ENCODE data around the gene NEDD8. TPM values are rescaled to one million over a fixed set of nuclear protein-coding genes. Genes with fewer than 3 reads are reported as not detected.
A peak's percentile ranks its signal among the peaks of the same experiment; 100 is the strongest.
"Not testable (repeated sequence)": the region's sequence is repeated elsewhere in the genome, so short reads cannot be mapped to it uniquely, and the experiment has no call there.

The NEDD8 gene
- total and polyA plus RNA-seq, 2 donors (not counting 3 experiments of a cell fraction or from before 2014, with no cell fraction given), result 243 to 316 TPM

DNA sequence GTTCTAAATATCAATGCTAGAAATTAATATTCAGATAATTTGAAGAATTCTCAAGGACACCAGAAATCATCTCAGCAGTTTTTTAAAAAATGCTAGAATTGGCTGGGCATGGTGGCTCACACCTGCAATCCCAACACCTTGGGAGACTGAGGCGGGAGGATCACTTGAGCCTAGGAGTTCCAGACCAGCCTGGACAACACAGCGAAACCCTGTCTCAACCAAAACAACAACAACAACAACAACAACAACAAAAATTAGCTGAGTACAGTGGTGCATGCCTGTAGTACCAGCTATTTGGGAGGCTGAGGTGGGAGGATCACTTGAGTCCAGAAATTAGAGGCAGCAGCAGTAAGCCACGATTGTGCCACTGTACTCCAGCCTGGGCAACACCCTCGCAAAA is 13.1 kb downstream of the NEDD8 start:
- no peak for DNase-seq (ENCODE audit: low read depth, low spot score)
- ChIA-PET POLR2A (no interaction called here), CTCF (interaction anchor here (0.9 to 2.7 kb wide), 4 partner anchors 9 to 89 kb away, joined by 3 to 14 read pairs (median 7); partner anchors contain the start of gene TINF2)
- intact Hi-C loops (cut with micrococcal nuclease), result loop anchor here (5.0 kb wide), 1 partner anchor 162 kb away; no protein-coding TSS in a partner anchor
- Histone ChIP-seq H3K4me1 (ENCODE audit: control insufficient read depth, extremely low read depth, insufficient read depth, low read length) (peaks cover 5% of the 10 kb centered on the region), H4K20me1 (replicated peaks; ENCODE audit: control insufficient read depth, extremely low read depth, insufficient read depth, low read length) (no peaks in the 10 kb centered on the region), H3K4me3 (replicated peaks in 1 of 3; ENCODE audit: insufficient read depth in 1 of 3, low read depth in 1 of 3, low read length in 3 of 3) (no peak overlapping the region), H3K9me1 (replicated peaks; ENCODE audit: control insufficient read depth, extremely low read depth, insufficient read depth, low read length) (no peaks in the 10 kb centered on the region), H3K36me3 (ENCODE audit: control insufficient read depth in 2 of 2, extremely low read depth in 1 of 2, insufficient read depth in 2 of 2, low read length in 2 of 2) (peaks cover 2 to 4% of the 10 kb centered on the region in 2 experiments), H3K27ac (ENCODE audit: insufficient read depth, low read depth, low read length) (no peak overlapping the region), H2AFZ (ENCODE audit: low read depth, low read length) (no peak overlapping the region), H3K9me3 (replicated peaks; ENCODE audit: control insufficient read depth, insufficient read depth, low read length) (no peaks in the 10 kb centered on the region), H3K79me2 (ENCODE audit: control insufficient read depth, insufficient read depth, low read length) (peaks cover 46% of the 10 kb centered on the region), H3K9ac (replicated peaks; ENCODE audit: extremely low read depth, insufficient read depth, low read length) (no peak overlapping the region), H3K27me3 (ENCODE audit: control insufficient read depth in 2 of 2, insufficient read depth in 2 of 2, low read length in 2 of 2) (no peaks in the 10 kb centered on the region), H3K4me2 (ENCODE audit: insufficient read depth, low read length) (no peak overlapping the region)
- FAIRE-seq, result no peak
- TF ChIP-seq EZH2 (IDR thresholded peaks at IDR 0.05; ENCODE audit: borderline replicate concordance, low read depth, low read length, severe bottlenecking) (no peak), JUN (IDR thresholded peaks at IDR 0.05; ENCODE audit: borderline replicate concordance, insufficient read depth, insufficient read length, low read depth) (no peak), MAX (IDR thresholded peaks at IDR 0.05; ENCODE audit: insufficient read depth, insufficient read length) (no peak), CTCF (IDR thresholded peaks at IDR 0.05; ENCODE audit: extremely low read depth in 1 of 2, insufficient read depth in 1 of 2, low read depth in 1 of 2, low read length in 2 of 2) (no peak), FOS (IDR thresholded peaks at IDR 0.05; ENCODE audit: borderline replicate concordance, insufficient read depth, low read length) (no peak), GATA2 (IDR thresholded peaks at IDR 0.05; ENCODE audit: insufficient read depth, insufficient read length, low read depth, low read length) (no peak), MYC (IDR thresholded peaks at IDR 0.05; ENCODE audit: low read depth, low read length) (no peak), POLR2AphosphoS5 (IDR thresholded peaks at IDR 0.05; ENCODE audit: insufficient read depth, low read depth, low read length) (no peak)
- dilution Hi-C loops (cut with MboI; ENCODE audit: extremely low pct_ligation_motif_present, low sequenced_read_pairs), result no loop called here
- no TSS peak for BruUV-seq (replicated peaks)

DNA sequence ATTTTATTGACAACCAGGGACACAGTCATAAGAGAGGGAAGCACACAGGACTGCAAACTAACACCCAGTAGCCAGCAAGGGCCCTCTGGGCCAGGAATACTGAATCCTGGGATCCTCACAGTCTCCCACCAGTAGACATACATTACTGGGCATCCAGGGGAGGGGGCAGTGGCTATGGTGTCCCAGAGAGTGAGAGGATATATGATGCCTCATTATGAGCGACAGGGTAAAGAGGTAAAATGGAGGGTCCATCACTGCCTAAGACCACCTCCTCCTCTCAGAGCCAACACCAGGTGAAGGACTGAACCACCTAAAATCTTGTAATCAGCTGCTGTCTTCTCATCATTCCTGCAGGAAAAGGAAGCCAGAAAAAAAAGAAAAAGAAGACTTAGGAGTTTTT is 15.3 kb downstream of the NEDD8 start:
- H3K27me3 ChIP-seq (ENCODE audit: control insufficient read depth in 2 of 2, insufficient read depth in 2 of 2, low read length in 2 of 2); H3K9ac ChIP-seq (replicated peaks; ENCODE audit: extremely low read depth, insufficient read depth, low read length); dilution Hi-C loops (cut with MboI; ENCODE audit: extremely low pct_ligation_motif_present, low sequenced_read_pairs); H3K9me3 ChIP-seq (replicated peaks; ENCODE audit: control insufficient read depth, insufficient read depth, low read length); H3K4me3 ChIP-seq (replicated peaks in 1 of 3; ENCODE audit: insufficient read depth in 1 of 3, low read depth in 1 of 3, low read length in 3 of 3); H3K36me3 ChIP-seq (ENCODE audit: control insufficient read depth in 2 of 2, extremely low read depth in 1 of 2, insufficient read depth in 2 of 2, low read length in 2 of 2); H3K9me1 ChIP-seq (replicated peaks; ENCODE audit: control insufficient read depth, extremely low read depth, insufficient read depth, low read length); POLR2A ChIA-PET; H2AFZ ChIP-seq (ENCODE audit: low read depth, low read length); H3K27ac ChIP-seq (ENCODE audit: insufficient read depth, low read depth, low read length); DNase-seq (ENCODE audit: low read depth, low spot score); H3K4me2 ChIP-seq (ENCODE audit: insufficient read depth, low read length); BruUV-seq (replicated peaks); H4K20me1 ChIP-seq (replicated peaks; ENCODE audit: control insufficient read depth, extremely low read depth, insufficient read depth, low read length): not testable (repeated sequence)
- intact Hi-C loops (cut with micrococcal nuclease), result loop anchor here (1.0 to 5.0 kb wide), 5 partner anchors 25 to 214 kb away; partner anchors contain the start of genes RABGGTA and TINF2
- H3K79me2 ChIP-seq (ENCODE audit: control insufficient read depth, insufficient read depth, low read length), result peaks cover 30% of the 10 kb centered on the region
- peaks cover 11% of the 10 kb centered on the region for H3K4me1 ChIP-seq (ENCODE audit: control insufficient read depth, extremely low read depth, insufficient read depth, low read length)
- CTCF ChIA-PET, result interaction anchor here (1.8 kb wide), 1 partner anchor 54 kb away, joined by 12 read pairs; the partner anchor contains the start of gene RABGGTA
- peak; percentile 64 for FAIRE-seq

Measured in endothelial cell of umbilical vein (primary cell).